Fibroblast of skin of right quadriceps (primary cell): ENCODE measurements around the gene P4HA2.

Experiments
- DNase-seq: peaks from one replicate; pipeline ENCODE4 v3.0.0-alpha.2; 2013

The P4HA2 gene

GRCh38 chr5:132227485-132228240 is at the start of gene P4HA2:
TSS of gene P4HA2 (minus strand) at chr5:132227853. CDS start at chr5:132218626, 9,227 bp downstream.
- peak; percentile 77 for DNase-seq

GRCh38 chr5:132277256-132277655 is 49.6 kb upstream of the P4HA2 start:
- no peak for DNase-seq

- no peak for DNase-seq
These were observed 47.9 kb upstream of the P4HA2 start for GRCh38 chr5:132275367-132276220.

GRCh38 chr5:132274050-132274792 is 46.6 kb upstream of the P4HA2 start:
- DNase-seq, result no peak

GRCh38 chr5:132273631-132274030 is 46.0 kb upstream of the P4HA2 start:
- no peak for DNase-seq

GRCh38 chr5:132272311-132273210 is 44.9 kb upstream of the P4HA2 start:
- DNase-seq, result peak; percentile 58

GRCh38 chr5:132271251-132272246 is 43.9 kb upstream of the P4HA2 start:
- no peak for DNase-seq

GRCh38 chr5:132270706-132271105 is 43.1 kb upstream of the P4HA2 start:
- no peak for DNase-seq

GRCh38 chr5:132270335-132270665 is 42.6 kb upstream of the P4HA2 start:
- no peak for DNase-seq

GRCh38 chr5:132269635-132270334 is 42.1 kb upstream of the P4HA2 start:
- no peak for DNase-seq

- DNase-seq, result peak; percentile 80
These were observed 41.3 kb upstream of the P4HA2 start for GRCh38 chr5:132268769-132269551.

- DNase-seq, result no peak
These were observed 40.5 kb upstream of the P4HA2 start for GRCh38 chr5:132267931-132268768.

GRCh38 chr5:132267166-132267739 is 39.6 kb upstream of the P4HA2 start:
- no peak for DNase-seq

- DNase-seq, result no peak
These were observed 39.1 kb upstream of the P4HA2 start for GRCh38 chr5:132266836-132267160.

GRCh38 chr5:132266031-132266835 is 38.6 kb upstream of the P4HA2 start:
- DNase-seq, result no peak

- peak; percentile 95 for DNase-seq
These were observed 37.8 kb upstream of the P4HA2 start for GRCh38 chr5:132265336-132266030.
